MG63 (cell line): ENCODE results near the gene SHC1. TPM values are rescaled to one million over a fixed set of nuclear protein-coding genes. Genes with fewer than 3 reads are reported as not detected.

Experiments used
- DNase-seq: peaks from one replicate; pipeline ENCODE4 v3.0.0-alpha.2; 2020
- H3K27me3 ChIP-seq: fragments of 250-450 bp; sonication (Bioruptor Pico); 2 replicates; pipeline ENCODE4 v1.5.1; 2020; ENCODE audit warnings: mild to moderate bottlenecking, moderate library complexity
- H3K36me3 ChIP-seq: fragments of 250-450 bp; sonication (Bioruptor Pico); 2 replicates; pipeline ENCODE4 v1.5.1; 2020; ENCODE audit warnings: mild to moderate bottlenecking, moderate library complexity
- H3K4me3 ChIP-seq: fragments of 250-450 bp; sonication (Bioruptor Pico); 2 replicates; pipeline ENCODE4 v1.5.1; 2020; ENCODE audit warnings: mild to moderate bottlenecking, moderate library complexity
- H3K9me3 ChIP-seq: fragments of 250-450 bp; sonication (Bioruptor Pico); 2 replicates; pipeline ENCODE4 v1.5.1; 2020; ENCODE audit warnings: mild to moderate bottlenecking, moderate library complexity
- total RNA-seq: library from RNA; depleted of rRNA; stranded (reverse); fragments of >200 nt; shearing (Covaris generic); gene quantifications from 2 replicates; pipeline ENCODE4 v1.2.3, GENCODE V29; 2014; ENCODE audit warnings: low replicate concordance; rRNA removed

SHC1 gene
- total RNA-seq, 1 experiment from 2014 or later: 175 TPM

DNA sequence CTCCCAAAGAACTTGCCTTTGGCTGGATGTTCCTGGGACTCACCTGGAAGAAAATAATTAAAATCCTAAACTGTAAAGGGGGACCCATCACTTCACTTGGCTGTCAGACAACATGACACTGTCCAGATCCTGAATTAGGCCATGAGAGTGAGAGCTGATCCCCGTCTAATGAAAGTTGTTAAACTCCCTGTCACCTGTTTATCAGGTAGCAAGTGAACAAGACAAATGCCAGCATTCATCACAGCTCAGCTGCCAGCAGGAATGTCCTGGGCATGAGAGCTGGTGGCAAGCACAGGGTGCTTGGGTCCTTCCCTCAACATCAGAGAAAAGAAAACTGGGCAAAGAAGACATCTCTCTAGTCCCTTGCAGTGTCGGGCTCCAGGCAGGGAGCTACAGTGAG is 57.8 kb downstream of the SHC1 start:
- H3K36me3 ChIP-seq: peaks cover 2% of the 10 kb centered on the region; the same call in 1 of the 2 replicates
- H3K4me3 ChIP-seq: no peak overlapping the region
- H3K9me3 ChIP-seq: peaks cover 2% of the 10 kb centered on the region; the same call in 1 of the 2 replicates
- no peak for DNase-seq
- H3K27me3 ChIP-seq: no peaks in the 10 kb centered on the region

Other genes with a start within 250 kb of the SHC1 start
- gene KCNN3, start 100.5 kb downstream of the SHC1 start, total RNA-seq: 1.6 TPM in 1 of 2 replicates, not detected in the other
- gene PMVK, start 34.0 kb downstream of the SHC1 start, total RNA-seq: 68.7 and 77.6 TPM in 2 replicates
- 6.9 and 16.0 TPM in 2 replicates for gene PBXIP1, start 14.6 kb downstream of the SHC1 start, total RNA-seq
- gene PYGO2, start 9.0 kb downstream of the SHC1 start, total RNA-seq: 10.3 and 16.2 TPM in 2 replicates
- 124 and 222 TPM in 2 replicates for gene CKS1B, start 3.9 kb upstream of the SHC1 start, total RNA-seq
- gene FLAD1, start 12.6 kb upstream of the SHC1 start, total RNA-seq: 39.6 and 49.6 TPM in 2 replicates
- not detected in 2 replicates for gene LENEP, start 22.8 kb upstream of the SHC1 start, total RNA-seq
- gene ZBTB7B, start 32.1 kb upstream of the SHC1 start, total RNA-seq: 25.7 and 60.5 TPM in 2 replicates
- gene DCST2, start 63.0 kb upstream of the SHC1 start, total RNA-seq: not detected in 2 replicates
- gene DCST1, start 63.1 kb upstream of the SHC1 start, total RNA-seq: not detected in 2 replicates
- 189 and 285 TPM in 2 replicates for gene ADAM15, start 80.6 kb upstream of the SHC1 start, total RNA-seq
- gene EFNA4, start 93.0 kb upstream of the SHC1 start, total RNA-seq: 12.0 and 13.0 TPM in 2 replicates
- gene EFNA3, start 108.1 kb upstream of the SHC1 start, total RNA-seq: 0.64 and 3.0 TPM in 2 replicates
- gene EFNA1, start 157.1 kb upstream of the SHC1 start, total RNA-seq: 0.37 and 4.1 TPM in 2 replicates
- gene SLC50A1, start 165.1 kb upstream of the SHC1 start, total RNA-seq: 25.9 and 56.9 TPM in 2 replicates
- 48.9 TPM in 1 of 2 replicates, not detected in the other for gene DPM3, start 169.8 kb upstream of the SHC1 start, total RNA-seq
- 220 and 236 TPM in 2 replicates for gene KRTCAP2, start 202.6 kb upstream of the SHC1 start, total RNA-seq
- gene TRIM46, start 203.1 kb upstream of the SHC1 start, total RNA-seq: not detected in 2 replicates
- 9.1 and 11.0 TPM in 2 replicates for gene THBS3, start 237.2 kb upstream of the SHC1 start, total RNA-seq
- gene MTX1, start 237.9 kb upstream of the SHC1 start, total RNA-seq: 97.2 and 100 TPM in 2 replicates